Heart right ventricle (tissue), 16 donors: Measurements from ENCODE around the gene UQCC2. TPM values are rescaled to one million over a fixed set of nuclear protein-coding genes. Genes with fewer than 3 reads are reported as not detected.

Experiments
- ATAC-seq, 8 donors: fragments of 200-7000 bp; cut with Tn5 transposase; one replicate each; pipeline ENCODE4 v1.9.1; 2020; ENCODE audit warnings: mild to moderate bottlenecking in 8 of 8, moderate library complexity in 8 of 8, moderate number of reproducible peaks in 1 of 8
- DNase-seq, 2 donors: peaks; one replicate each; pipeline ENCODE4 v3.0.0-alpha.2; 2020
- H3K27ac ChIP-seq, 10 donors: fragments of 200-600 bp; sonication (generic) in 2 of 10; one replicate each; pipeline versions ENCODE4 v1.5.0 to v1.8.0; 2020 to 2022; ENCODE audit warnings: mild to moderate bottlenecking in 3 of 10
- H3K27me3 ChIP-seq, 7 donors: fragments of 200-600 bp; one replicate each; pipeline ENCODE4 v1.8.0; 2021 to 2022; ENCODE audit warnings: mild to moderate bottlenecking in 2 of 7
- H3K36me3 ChIP-seq, 9 donors: fragments of 200-600 bp; sonication (generic) in 1 of 9; one replicate each; pipeline versions ENCODE4 v1.5.0 to v1.8.0; 2020 to 2022; ENCODE audit warnings: mild to moderate bottlenecking in 2 of 9
- H3K4me1 ChIP-seq, 9 donors: fragments of 200-600 bp; sonication (generic) in 1 of 9; one replicate each; pipeline versions ENCODE4 v1.5.0 to v1.8.0; 2020 to 2022; ENCODE audit warnings: mild to moderate bottlenecking in 4 of 9
- H3K4me3 ChIP-seq, 10 donors: fragments of 200-600 bp; sonication (generic) in 2 of 10; one replicate each; pipeline versions ENCODE4 v1.5.0 to v1.8.0; 2020 to 2022; ENCODE audit warnings: mild to moderate bottlenecking in 7 of 10, moderate library complexity in 2 of 10
- H3K9me3 ChIP-seq, 11 donors: fragments of 200-600 bp in 10 of 11; sonication (generic) in 2 of 11; one replicate each; pipeline versions ENCODE4 v1.5.0 to v1.8.0; 2013 to 2022; ENCODE audit warnings: mild to moderate bottlenecking in 2 of 11, control low read depth in 1 of 11, moderate library complexity in 1 of 11
- WGBS, 2 donors: extraction: QIAGEN DNeasy Blood & Tissue Kit; methylation state at CpG; one replicate each; pipeline ENCODE4 v1.1.7; 2013; ENCODE audit warnings: inconsistent platforms in 1 of 2; 5-methylcytosine and 5-hydroxymethylcytosine counted together
- intact Hi-C, 10 donors: fragments of 100-400 bp; cut with DNase I; formaldehyde crosslinking; loops; one replicate each; pipeline versions ENCODE4 v1.11.1 to v1.14.2; 2022
- polyA plus RNA-seq, 2 donors: library from polyadenylated mRNA; stranded (reverse); fragments of 200-250 nt; gene quantifications; one replicate each; pipeline ENCODE4 v1.2.3, GENCODE V29; 2013
- total RNA-seq, 10 donors: library from RNA; stranded (reverse); fragmentation: NEBNext Ultra II Directional in 3 of 10; extraction: Animal tissue kit (Norgen Biotek cat#: 25700) in 3 of 10; gene quantifications; one replicate each; pipeline versions ENCODE4 v1.2.1 to v1.2.4, GENCODE V29; 2021 to 2023
- TF ChIP-seq, protein P1 (sequence below), 9 donors: fragments of 200-600 bp; sonication (generic) in 2 of 9; IDR thresholded peaks; one replicate each; pipeline versions ENCODE4 v1.5.0 to v1.8.0; 2021 to 2022; ENCODE audit warnings: antibody characterized with exemption in 9 of 9, mild to moderate bottlenecking in 5 of 9, moderate library complexity in 1 of 9
- donor health status: Arrhythmogenic right ventricular cardiomyopathy.
- donor health status: ischemic (EF 13 %, LVEDD 7.1; RV severe dilation, severe dysfunction).
- donor health status: healthy with polysubstance abuse.
- donor health status: DM: no; HTN: yes; CAD: no.
- donor health status: DM: no; HTN: no; CAD: no.
- donor health status: ischemic (EF 25% LVEDD 6.9; RV normal size, moderate dysfunction).
- donor health status: ischemic (EF 25% LVEDD 5.7; RV mildly dilated, moderate dysfunction).
- donor health status: healthy.
- donor health status: DM: yes; HTN: yes; CAD: no.
- donor health status: Ischemic cardiomyopathy.
- donor health status: ischemic (EF 35%, LVEDD 5.7; RV mildly dilated, moderate dysfunction).
- donor health status: nonischemic (EF 11% LVEDD 7.7; RV severe dilation, severe dysfunction).
- donor health status: DM: yes; HTN: yes; CAD: no.
- donor health status: PGD.
- donor health status: ischemic (EF 29% LVEDD 5.4; RV normal size, mild dysfunction).
- donor health status: nonischemic (EF 23%, LVEDD 6.1; RV moderate dilation, normal function).

Gene UQCC2
- total and polyA plus RNA-seq, 12 donors: 200 to 598 (median 245) TPM

GRCh38 chr6:33710296-33711121 lies 991 bp downstream of the UQCC2 start:
- H3K4me3 ChIP-seq: peak overlapping the region in 9 of 10 donors; percentile 53 to 86 (median 75)
- peak overlapping the region in 9 of 10 donors; percentile 89 to 96 (median 94) for H3K27ac ChIP-seq
- peaks cover 6 to 48% (median 33%) of the 10 kb centered on the region in 9 donors for H3K4me1 ChIP-seq
- H3K27me3 ChIP-seq: no peaks in the 10 kb centered on the region
- no peak for DNase-seq
- WGBS, 2 donors: 84% methylated on average over 15 of the region's 15 CpGs
- intact Hi-C loops: loop anchor here in 6 of 10 donors (1.0 to 5.0 kb wide), 4 partner anchors 47 to 52 kb away; no protein-coding TSS in a partner anchor
- TF ChIP-seq, protein P1, sequence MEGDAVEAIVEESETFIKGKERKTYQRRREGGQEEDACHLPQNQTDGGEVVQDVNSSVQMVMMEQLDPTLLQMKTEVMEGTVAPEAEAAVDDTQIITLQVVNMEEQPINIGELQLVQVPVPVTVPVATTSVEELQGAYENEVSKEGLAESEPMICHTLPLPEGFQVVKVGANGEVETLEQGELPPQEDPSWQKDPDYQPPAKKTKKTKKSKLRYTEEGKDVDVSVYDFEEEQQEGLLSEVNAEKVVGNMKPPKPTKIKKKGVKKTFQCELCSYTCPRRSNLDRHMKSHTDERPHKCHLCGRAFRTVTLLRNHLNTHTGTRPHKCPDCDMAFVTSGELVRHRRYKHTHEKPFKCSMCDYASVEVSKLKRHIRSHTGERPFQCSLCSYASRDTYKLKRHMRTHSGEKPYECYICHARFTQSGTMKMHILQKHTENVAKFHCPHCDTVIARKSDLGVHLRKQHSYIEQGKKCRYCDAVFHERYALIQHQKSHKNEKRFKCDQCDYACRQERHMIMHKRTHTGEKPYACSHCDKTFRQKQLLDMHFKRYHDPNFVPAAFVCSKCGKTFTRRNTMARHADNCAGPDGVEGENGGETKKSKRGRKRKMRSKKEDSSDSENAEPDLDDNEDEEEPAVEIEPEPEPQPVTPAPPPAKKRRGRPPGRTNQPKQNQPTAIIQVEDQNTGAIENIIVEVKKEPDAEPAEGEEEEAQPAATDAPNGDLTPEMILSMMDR (IDR thresholded peaks at IDR 0.05): no peak
- peaks cover 0 to 30% (median 0%) of the 10 kb centered on the region in 9 donors for H3K36me3 ChIP-seq
- no peak for ATAC-seq
- no peaks in the 10 kb centered on the region for H3K9me3 ChIP-seq

- peaks cover 0 to 30% (median 0%) of the 10 kb centered on the region in 9 donors for H3K36me3 ChIP-seq
- H3K4me3 ChIP-seq: no peak overlapping the region
- no peak for DNase-seq
- peak in 4 of 8 donors; percentile 10 to 36 (median 30) for ATAC-seq
- intact Hi-C loops: loop anchor here in 6 of 10 donors (2.0 to 10.0 kb wide), 4 partner anchors 48 to 125 kb away; partner anchors contain the start of gene BAK1 (in 1 of the 6)
- TF ChIP-seq, protein P1 (IDR thresholded peaks at IDR 0.05): no peak
- H3K4me1 ChIP-seq: peaks cover 6 to 48% (median 33%) of the 10 kb centered on the region in 9 donors
- H3K27me3 ChIP-seq: no peaks in the 10 kb centered on the region
- H3K27ac ChIP-seq: peak overlapping the region; percentile 38 to 95 (median 86)
- 65 to 75% methylated on average over 10 of the region's 10 CpGs for WGBS, 2 donors
- H3K9me3 ChIP-seq: no peaks in the 10 kb centered on the region
These were observed 1.8 kb downstream of the UQCC2 start for GRCh38 chr6:33709605-33710295.

DNA sequence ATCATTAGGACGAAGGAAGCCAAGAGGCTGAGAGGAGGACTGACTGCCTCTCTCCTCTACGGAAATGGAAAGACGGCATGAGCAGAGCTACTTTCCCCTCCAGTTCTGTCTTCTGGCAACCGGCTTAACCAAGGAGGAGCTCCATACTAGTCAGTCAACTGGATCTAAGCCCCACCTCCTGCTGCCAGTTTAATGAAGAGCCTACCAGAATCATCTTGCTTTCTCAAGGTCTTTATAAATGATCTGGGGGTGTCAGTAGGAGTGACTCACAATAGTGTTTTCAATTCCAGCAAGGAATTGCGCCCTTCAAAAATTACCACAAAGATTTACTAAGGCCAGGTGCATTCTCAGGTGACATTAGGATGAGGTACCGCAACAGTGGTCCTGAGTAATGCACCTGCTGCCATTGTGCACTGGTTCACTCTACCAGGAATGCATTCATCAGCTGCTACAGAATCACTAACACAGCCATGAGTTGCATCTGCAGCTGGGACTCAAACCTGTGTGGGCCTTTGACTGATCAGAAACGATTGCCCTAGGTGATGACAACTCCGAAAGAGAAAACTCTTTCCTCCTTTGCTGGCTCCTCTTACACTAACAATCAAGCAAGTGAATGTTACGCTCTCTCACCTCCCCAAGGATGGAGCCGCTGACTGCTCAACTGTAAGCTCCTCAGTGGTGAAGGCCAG lies 2.8 kb downstream of the UQCC2 start:
- ATAC-seq (no peak), DNase-seq (no peak)
- Histone ChIP-seq H3K36me3 (peaks cover 0 to 39% (median 0%) of the 10 kb centered on the region in 9 donors), H3K9me3 (no peaks in the 10 kb centered on the region), H3K27ac (peak overlapping the region in 8 of 10 donors; percentile 66 to 95 (median 91)), H3K27me3 (no peaks in the 10 kb centered on the region), H3K4me1 (peaks cover 6 to 48% (median 33%) of the 10 kb centered on the region in 9 donors), H3K4me3 (no peak overlapping the region)
- intact Hi-C loops: loop anchor here in 1 of 10 donors (10.0 kb wide), 1 partner anchor 124 kb away; the partner anchor contains the start of gene BAK1
- TF ChIP-seq, protein P1 (IDR thresholded peaks at IDR 0.05): no peak
- 86 to 87% methylated on average over 10 of the region's 10 CpGs for WGBS, 2 donors
